22Rv1 (cell line): Measurements from ENCODE around the gene EBF3.

Experiments
- ZFX ChIP-seq: fragments of 450-650 bp; IDR thresholded peaks from 2 replicates; pipeline ENCODE4 v1.6.1; 2017; ENCODE audit warnings: antibody characterized with exemption, borderline replicate concordance
- TF ChIP-seq, protein P1 (sequence below): fragments of 450-650 bp; IDR thresholded peaks from 2 replicates; pipeline ENCODE4 v1.5.1; 2017; ENCODE audit warnings: mild to moderate bottlenecking

DNA sequence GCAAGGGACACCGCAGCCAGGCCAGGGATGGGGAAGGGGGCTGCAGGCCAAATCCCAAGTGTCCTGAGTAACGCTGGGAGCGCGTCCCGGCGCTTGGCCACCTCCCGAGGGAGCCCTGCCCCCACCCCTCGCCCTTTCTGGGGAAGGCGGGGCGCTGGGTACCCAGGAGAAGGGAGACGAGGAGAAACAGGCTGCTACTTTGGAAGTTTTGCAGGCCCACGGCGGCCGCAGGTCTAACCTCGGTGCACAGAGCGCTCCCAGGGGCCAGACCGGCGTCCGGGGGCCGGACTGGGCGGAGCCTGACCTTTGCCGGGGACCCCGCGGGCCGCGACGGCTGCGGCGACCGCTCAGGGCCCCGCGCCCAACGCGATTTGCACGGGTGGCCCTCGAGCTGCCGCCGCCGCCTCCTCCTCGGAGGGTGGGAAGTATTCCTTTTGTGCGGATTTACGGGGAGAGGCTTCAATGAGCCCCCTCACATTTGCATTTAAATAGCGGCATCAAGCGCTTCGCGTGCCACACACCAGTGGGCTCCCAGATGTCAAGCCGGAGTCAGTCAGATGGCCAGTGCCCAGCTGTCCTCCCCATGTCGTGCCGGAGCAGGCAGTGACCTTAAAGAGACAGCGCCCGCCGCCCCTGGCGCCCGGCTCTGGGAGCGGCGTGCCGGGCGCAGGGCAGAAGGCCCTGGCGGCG lies 3.0 kb upstream of the EBF3 start:
- TF ChIP-seq, protein P1, sequence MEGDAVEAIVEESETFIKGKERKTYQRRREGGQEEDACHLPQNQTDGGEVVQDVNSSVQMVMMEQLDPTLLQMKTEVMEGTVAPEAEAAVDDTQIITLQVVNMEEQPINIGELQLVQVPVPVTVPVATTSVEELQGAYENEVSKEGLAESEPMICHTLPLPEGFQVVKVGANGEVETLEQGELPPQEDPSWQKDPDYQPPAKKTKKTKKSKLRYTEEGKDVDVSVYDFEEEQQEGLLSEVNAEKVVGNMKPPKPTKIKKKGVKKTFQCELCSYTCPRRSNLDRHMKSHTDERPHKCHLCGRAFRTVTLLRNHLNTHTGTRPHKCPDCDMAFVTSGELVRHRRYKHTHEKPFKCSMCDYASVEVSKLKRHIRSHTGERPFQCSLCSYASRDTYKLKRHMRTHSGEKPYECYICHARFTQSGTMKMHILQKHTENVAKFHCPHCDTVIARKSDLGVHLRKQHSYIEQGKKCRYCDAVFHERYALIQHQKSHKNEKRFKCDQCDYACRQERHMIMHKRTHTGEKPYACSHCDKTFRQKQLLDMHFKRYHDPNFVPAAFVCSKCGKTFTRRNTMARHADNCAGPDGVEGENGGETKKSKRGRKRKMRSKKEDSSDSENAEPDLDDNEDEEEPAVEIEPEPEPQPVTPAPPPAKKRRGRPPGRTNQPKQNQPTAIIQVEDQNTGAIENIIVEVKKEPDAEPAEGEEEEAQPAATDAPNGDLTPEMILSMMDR, result no peak
- TF ChIP-seq ZFX, result no peak
